Stimulated activated CD8-positive, alpha-beta memory T cell treated with anti-CD3 and anti-CD28 coated beads, Interleukin-12 subunit alpha, Interleukin-12 subunit beta, amount 100 ng/mL, for 1 hour (primary cell): Measurements from ENCODE around the gene SLC25A17.
"Not testable (repeated sequence)": the region's sequence is repeated elsewhere in the genome, so short reads cannot be mapped to it uniquely, and the experiment has no call there.

ENCODE experiments used
- DNase-seq: peaks from one replicate; pipeline ENCODE4 v3.0.0-alpha.2; 2020; ENCODE audit warnings: low read depth

SLC25A17 gene

GRCh38 chr22:40753114-40753513 is 66.0 kb downstream of the SLC25A17 start:
- no peak for DNase-seq

- DNase-seq = no peak
Measured at GRCh38 chr22:40751250-40751649, 67.9 kb downstream of the SLC25A17 start.

- no peak for DNase-seq
Measured at GRCh38 chr22:40749829-40750228, 69.3 kb downstream of the SLC25A17 start.

- DNase-seq = no peak
Measured at GRCh38 chr22:40748388-40749355, 70.5 kb downstream of the SLC25A17 start.

GRCh38 chr22:40747361-40747760 is 71.8 kb downstream of the SLC25A17 start:
- DNase-seq = no peak

- DNase-seq = no peak
Measured at GRCh38 chr22:40746428-40747220, 72.5 kb downstream of the SLC25A17 start.

- DNase-seq = no peak
Measured at GRCh38 chr22:40743768-40744167, 75.4 kb downstream of the SLC25A17 start.

GRCh38 chr22:40741116-40741515 is 78.0 kb downstream of the SLC25A17 start:
- no peak for DNase-seq

- DNase-seq = no peak
Measured at GRCh38 chr22:40739721-40740120, 79.4 kb downstream of the SLC25A17 start.

- DNase-seq = no peak
Measured at GRCh38 chr22:40733919-40734318, 85.2 kb downstream of the SLC25A17 start.

- DNase-seq = no peak
Measured at GRCh38 chr22:40732999-40733292, 86.2 kb downstream of the SLC25A17 start.

- DNase-seq = no peak
Measured at GRCh38 chr22:40729284-40729683, 89.9 kb downstream of the SLC25A17 start.

GRCh38 chr22:40728731-40729189 is 90.4 kb downstream of the SLC25A17 start:
- peak; percentile 46 for DNase-seq

- DNase-seq = no peak
Measured at GRCh38 chr22:40727964-40728615, 91.1 kb downstream of the SLC25A17 start.

GRCh38 chr22:40727070-40727963 is 91.8 kb downstream of the SLC25A17 start:
- no peak for DNase-seq

GRCh38 chr22:40726514-40726913 is 92.6 kb downstream of the SLC25A17 start:
- no peak for DNase-seq

- no peak for DNase-seq
Measured at GRCh38 chr22:40723396-40723933, 95.7 kb downstream of the SLC25A17 start.

GRCh38 chr22:40721266-40721665 is 97.9 kb downstream of the SLC25A17 start:
- DNase-seq = no peak

GRCh38 chr22:40720538-40721256 is 98.4 kb downstream of the SLC25A17 start:
- no peak for DNase-seq

GRCh38 chr22:40720156-40720537 is 99.0 kb downstream of the SLC25A17 start:
- DNase-seq = not testable (repeated sequence)
